Epithelial cell of esophagus (primary cell): ENCODE results near the gene PYGL.
A peak's percentile ranks its signal among the peaks of the same experiment; 100 is the strongest.

ENCODE experiments used
- DNase-seq: peaks from one replicate; pipeline ENCODE4 v3.0.0; 2010; ENCODE audit warnings: low read depth
- H3K4me3 ChIP-seq: 2 replicates; pipeline ENCODE4 v1.5.1; 2011; ENCODE audit warnings: mild to moderate bottlenecking, low read length, control low read depth
- TF ChIP-seq, protein P1 (sequence below): IDR thresholded peaks from 2 replicates; pipeline ENCODE4 v1.5.1; 2011; ENCODE audit warnings: low read depth, mild to moderate bottlenecking, low read length, control low read depth, inconsistent platforms; ENCODE audit not compliant: insufficient read depth; ENCODE audit errors: missing control alignments

PYGL gene

DNA sequence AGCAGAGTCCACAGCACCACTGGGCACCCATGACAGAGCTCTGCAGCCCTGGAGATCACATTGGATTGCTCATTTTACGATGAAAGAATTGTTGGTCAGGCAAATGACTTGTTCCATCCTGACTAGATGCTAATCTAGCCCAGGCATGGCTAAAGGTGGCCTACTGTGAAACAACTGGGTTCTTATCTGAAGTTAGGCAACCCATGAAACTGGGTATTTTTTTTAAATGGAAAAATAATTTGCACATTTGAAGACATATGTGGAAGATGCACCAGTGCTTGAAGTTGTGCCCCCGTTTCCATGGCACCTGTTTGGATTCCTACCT is 8.3 kb downstream of the PYGL start:
- TF ChIP-seq, protein P1, sequence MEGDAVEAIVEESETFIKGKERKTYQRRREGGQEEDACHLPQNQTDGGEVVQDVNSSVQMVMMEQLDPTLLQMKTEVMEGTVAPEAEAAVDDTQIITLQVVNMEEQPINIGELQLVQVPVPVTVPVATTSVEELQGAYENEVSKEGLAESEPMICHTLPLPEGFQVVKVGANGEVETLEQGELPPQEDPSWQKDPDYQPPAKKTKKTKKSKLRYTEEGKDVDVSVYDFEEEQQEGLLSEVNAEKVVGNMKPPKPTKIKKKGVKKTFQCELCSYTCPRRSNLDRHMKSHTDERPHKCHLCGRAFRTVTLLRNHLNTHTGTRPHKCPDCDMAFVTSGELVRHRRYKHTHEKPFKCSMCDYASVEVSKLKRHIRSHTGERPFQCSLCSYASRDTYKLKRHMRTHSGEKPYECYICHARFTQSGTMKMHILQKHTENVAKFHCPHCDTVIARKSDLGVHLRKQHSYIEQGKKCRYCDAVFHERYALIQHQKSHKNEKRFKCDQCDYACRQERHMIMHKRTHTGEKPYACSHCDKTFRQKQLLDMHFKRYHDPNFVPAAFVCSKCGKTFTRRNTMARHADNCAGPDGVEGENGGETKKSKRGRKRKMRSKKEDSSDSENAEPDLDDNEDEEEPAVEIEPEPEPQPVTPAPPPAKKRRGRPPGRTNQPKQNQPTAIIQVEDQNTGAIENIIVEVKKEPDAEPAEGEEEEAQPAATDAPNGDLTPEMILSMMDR = no peak

DNA sequence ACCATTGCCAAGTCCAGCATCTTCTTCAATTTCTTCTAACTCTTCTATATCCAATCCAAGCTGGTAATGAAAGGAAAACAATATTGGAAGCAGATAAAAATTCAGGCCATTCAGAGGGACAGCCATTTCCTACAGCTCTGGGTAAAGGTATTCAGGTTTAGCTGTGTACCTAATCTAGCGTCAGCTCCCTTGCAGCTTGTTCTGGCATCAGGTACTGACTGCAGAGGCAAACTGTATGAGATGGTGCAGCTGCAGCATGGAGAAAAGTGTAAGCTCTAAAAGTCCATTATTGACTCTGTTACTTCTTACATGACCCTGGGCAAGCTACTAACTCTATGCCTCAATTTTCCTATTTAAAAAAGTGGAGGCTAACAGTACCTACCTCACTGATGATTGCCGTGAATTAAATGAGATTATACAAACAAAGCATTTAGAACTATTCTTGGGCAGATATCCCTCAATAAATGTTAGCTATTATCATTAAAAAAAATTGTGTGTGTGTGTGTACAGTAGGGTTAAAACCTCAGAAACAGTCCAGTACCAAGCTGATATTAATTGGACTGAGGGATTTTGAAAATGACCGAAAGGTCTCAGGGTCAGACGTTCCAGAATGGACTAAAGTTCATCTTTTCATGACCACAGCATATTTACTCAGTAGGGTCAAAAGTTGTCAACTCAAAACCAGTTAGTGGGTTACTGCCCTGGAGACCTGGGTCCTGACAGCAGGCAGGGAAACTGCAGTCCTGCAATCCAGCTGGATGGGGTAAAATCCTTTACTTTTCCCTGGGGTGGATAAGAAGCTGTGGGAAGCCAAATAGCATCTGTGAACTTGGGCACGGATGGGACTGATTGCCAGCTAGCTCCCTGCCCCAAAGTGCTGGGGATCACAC is 8.9 kb downstream of the PYGL start:
- no peak overlapping the region for H3K4me3 ChIP-seq
- TF ChIP-seq, protein P1 = no peak
- DNase-seq = no peak

More for the DNA sequence above, 8.3 kb downstream of the PYGL start:
- DNase-seq = peak; percentile 45
- no peak overlapping the region for H3K4me3 ChIP-seq

DNA sequence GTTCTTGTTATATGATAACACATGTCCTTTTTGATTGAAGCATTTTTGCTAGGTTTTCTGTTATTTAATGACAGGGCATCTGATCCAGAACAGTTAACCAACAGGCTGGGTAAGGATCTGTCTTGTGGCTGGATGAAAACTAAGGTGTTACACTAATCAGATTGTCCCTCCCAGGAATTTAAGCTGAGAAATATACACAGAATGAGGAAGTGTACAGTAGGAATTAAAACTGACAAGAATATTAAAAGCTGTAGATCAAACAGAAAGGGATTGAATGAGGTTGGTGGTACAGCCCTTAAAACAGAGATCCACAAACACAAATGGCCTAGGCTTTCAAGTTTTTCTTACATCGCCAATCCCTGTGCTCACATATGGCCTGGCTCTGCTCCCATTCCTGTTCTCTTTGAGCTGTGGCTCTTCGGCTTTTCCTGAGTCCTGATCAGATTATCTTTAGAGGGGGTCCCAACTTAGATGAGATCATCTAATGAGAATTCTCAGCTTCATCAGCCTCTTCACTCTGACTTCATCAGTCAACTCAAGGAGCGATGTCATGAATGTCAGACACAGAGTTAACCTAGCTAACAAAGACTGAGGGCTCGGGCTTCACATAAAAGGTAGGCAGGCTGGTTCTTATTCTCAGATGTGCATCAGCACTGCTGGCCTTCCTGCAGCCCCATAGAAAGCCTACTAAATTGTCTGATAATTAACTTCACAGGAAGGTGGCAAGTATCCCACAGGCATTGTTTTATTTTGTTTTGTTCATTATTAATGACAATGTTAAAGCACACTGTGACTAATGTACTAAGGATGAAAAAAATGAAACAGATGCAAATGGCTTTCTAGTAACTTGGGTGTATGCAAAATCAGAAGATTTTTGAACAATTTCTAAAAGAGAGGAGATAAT is 11.4 kb downstream of the PYGL start:
- no peak for DNase-seq
- no peak overlapping the region for H3K4me3 ChIP-seq
- TF ChIP-seq, protein P1 = no peak

DNA sequence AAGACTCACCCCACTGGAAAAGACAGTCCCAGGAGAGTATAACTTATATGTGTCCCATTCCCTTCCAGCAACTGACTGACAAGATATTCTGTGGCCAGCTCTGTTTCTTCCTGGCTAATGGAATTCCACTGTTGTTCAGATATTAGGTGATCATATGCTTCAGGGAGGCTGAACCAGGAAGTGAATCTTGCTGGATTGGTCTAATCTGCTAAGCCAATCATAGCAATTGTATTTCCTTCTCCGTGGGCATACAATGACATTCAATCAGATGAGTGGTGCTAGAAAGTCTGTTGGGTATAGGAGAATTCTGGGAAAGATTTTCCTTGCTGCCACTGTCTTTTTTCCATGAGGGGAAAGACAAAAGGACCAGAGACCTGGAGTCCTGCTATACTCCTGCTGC is 12.1 kb downstream of the PYGL start:
- no peak overlapping the region for H3K4me3 ChIP-seq
- DNase-seq = no peak
- TF ChIP-seq, protein P1 = no peak

DNA sequence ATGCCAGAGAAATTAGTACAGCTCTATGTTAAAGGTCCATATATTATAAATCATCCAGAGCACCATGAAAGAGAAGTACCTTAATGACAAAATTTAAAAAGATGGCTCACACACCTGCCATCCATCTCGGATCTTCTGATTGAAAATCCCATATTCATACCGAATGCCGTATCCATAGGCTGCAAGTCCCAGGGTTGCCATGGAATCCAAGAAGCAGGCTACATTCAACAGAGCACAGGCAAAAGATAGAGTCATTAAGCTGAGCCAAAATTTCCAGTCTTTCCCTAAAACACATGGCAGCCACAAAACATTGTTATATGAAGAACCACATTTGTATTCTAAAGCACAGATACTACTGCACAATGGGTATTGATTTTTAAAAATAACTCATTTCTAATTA is 12.7 kb downstream of the PYGL start:
- no peak overlapping the region for H3K4me3 ChIP-seq
- TF ChIP-seq, protein P1 = no peak
- no peak for DNase-seq

DNA sequence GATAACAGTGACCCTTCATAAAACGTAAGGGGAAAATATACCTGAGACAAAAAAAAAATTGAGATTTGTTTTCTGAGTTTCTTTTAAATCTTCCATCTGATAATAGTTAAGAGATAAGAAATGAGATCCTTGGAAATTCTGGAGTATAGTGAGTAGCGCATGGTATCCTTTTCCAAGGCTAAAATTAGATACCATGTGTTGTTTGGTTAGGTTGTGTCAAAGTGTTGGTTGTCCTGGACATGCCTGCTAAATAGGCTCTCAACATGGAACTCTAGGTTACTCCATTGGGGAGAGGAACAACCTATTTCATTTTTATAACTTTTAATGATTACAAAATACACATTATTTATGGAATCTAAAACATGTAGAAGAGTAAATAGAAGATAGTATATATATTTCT is 14.8 kb downstream of the PYGL start:
- H3K4me3 ChIP-seq = no peak overlapping the region
- TF ChIP-seq, protein P1 = no peak
- no peak for DNase-seq
